Camera-type eye (tissue), 1 donor: Measurements from ENCODE around the gene WTAP. TPM values are rescaled to one million over a fixed set of nuclear protein-coding genes. Genes with fewer than 3 reads are reported as not detected.

Experiments used
- total RNA-seq: library from RNA; depleted of rRNA; stranded (reverse); fragments of >200 nt; gene quantifications from one replicate; pipeline ENCODE4 v1.2.3, GENCODE V29; 2014

Gene WTAP
- 111 TPM for total RNA-seq

DNA sequence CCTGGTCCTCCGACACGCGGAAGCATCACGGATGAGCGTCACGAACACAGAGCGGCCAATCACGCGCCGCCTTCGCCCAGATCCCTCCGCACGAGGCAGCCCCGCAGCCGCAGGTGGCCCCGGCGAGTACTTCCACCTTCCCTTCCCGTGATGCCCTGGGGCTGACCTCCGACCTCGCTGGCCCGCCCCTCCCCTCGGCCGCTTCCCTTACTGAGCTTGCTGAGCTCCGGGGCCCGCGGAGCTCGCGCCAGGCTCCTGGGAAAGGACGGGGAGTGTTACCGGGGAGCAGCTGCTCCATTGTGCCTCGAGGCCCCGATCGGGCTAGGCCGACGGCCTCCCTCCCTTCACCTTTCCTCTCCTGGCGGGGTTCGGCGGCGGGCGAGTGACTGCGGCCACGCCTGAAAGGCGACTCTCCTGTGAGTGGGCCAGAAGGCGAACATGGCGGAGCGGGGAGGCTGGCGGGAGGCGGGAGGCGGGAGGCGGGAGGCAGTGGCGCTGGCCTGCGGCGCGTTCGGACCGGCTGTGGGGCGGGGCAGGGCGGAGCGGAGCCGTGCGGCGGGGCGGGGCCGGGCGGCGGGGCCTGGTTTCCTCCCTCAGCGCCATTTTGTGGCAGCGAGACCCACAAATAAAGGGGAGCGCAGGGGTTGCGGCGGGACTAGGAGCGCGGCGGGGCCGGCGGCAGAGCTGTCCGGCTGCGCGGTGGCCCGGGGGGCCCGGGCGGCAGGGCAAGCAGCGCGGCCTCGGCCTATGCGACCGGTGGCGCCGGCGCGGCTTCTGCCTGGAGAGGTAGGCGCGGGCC, at the start of gene WTAP:
TSS of gene WTAP (plus strand) at position 589 of the 799 bp plus-strand sequence. CDS start 8,760 bp downstream, outside the sequence.

DNA sequence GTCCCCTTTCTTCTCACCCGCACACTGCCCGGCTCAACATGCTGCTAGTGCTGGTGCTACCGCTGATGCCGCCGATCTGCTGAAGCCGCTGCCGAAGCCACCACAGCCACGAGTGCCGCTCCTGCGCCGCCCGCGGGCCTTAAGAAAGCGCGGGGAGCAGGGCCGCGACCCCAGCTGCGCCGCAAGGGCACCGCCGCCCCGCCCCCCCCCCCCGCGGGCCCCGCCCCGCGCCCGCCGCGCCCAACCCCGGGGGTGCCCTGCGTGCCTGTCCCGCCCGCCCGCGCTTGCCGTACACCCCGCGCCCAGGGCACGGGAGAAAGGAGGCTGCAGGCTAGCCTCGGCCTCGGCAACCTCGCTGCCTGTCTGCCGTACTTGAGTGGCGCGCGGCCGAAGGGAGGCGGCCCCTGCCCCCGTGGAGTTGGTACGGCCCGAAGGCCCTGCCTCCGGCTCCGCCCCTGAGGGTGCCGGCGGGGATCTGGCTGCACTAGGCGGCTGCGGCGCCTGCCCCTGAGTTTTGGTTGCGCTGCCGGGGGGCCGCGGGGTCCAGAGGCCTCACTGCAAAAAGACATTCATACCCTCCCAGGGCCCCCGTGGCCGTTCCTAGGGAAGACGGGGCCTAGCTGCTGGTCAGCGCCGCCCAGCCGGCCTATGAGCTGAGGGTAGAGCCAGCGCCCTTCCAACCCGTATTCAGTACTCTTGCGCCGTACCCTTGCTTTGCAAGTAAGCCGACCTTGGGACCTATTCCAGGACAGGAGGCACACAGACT, 34.0 kb upstream of the WTAP start, which contains the start of gene SOD2:
TSS of gene SOD2 (minus strand) at position 114 of the 766 bp plus-strand sequence. CDS start at position 40, 74 bp downstream.

DNA sequence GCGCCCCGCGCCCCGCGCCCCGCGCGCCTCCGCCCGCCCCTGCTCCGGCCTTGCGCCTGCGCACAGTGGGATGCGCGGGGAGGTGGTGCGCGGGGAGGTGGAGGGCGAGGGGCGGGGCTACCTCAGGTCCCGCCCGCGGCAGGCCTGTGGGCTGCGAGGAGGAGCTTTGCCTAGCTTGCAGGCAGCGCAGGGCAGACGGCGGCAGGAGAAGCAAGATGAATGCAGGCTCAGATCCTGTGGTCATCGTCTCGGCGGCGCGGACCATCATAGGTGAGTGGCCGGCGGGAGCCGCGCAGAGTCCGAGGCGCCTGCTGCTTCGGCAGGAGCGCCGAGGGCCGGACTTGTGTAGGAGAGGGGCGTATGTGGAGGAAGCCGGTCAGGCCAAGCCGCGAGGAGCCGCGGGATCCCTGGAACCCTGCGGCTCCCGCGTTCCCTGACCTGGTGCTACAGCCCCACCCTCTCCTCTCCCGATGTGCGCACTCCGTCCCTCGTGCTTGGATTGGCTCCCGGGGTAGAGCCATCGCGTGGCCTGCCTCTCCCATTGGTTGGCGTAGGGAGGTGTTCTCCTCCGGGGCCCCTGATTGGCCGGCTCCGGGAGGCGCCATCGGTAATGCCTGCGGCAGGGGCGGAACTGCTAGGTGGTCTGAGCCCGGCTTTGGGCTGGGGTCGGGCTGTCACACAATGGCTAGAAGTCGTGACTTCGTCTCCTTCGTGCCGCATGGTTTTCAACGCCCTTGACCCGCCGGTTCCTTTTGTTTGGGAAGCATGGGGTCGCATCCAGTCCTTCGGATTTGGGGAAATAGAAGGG, 34.8 kb downstream of the WTAP start, which contains the start of gene ACAT2:
TSS of gene ACAT2 (plus strand) at position 173 of the 808 bp plus-strand sequence. CDS start at position 216, 43 bp downstream.

DNA sequence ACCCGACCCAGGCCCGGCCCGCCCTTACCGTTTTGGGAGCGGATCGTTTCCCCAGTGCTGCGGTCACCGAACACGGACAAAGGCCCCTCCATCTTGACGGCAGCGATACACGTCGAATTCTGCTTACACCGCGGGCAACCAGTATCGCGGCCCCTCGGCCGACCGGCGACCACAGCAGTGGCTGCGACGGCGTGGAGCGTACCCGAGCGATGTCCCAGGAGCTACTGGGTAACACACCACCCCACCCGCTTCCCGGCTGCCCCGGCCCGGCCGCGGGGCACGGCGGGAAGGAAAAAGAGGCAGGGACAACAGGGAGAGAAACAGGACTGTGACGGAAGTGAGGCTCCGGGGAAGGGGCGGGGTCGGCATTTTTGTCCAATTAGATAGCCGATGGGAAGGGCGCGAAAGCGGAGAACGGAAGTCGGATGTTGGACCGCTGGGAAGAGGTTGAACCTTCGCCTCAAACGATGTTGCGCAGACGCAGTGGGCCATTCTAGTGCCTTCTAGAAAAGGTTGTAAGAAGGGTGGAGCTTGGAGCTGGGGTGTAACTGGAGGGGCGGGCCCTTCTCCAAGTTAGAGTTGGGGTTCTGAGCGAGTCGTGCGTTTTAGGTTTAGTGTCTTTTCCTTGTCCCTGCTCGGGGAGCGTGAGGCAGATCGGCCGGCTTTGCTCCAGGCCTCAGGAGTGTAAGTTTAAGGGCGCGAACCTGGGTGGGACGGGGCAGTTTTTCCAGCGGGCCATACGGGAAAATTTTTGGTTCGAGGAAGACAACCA, 62.3 kb downstream of the WTAP start, which contains the start of gene TCP1:
TSS of gene TCP1 (minus strand) at position 226 of the 772 bp plus-strand sequence. CDS start at position 92, 134 bp downstream.

DNA sequence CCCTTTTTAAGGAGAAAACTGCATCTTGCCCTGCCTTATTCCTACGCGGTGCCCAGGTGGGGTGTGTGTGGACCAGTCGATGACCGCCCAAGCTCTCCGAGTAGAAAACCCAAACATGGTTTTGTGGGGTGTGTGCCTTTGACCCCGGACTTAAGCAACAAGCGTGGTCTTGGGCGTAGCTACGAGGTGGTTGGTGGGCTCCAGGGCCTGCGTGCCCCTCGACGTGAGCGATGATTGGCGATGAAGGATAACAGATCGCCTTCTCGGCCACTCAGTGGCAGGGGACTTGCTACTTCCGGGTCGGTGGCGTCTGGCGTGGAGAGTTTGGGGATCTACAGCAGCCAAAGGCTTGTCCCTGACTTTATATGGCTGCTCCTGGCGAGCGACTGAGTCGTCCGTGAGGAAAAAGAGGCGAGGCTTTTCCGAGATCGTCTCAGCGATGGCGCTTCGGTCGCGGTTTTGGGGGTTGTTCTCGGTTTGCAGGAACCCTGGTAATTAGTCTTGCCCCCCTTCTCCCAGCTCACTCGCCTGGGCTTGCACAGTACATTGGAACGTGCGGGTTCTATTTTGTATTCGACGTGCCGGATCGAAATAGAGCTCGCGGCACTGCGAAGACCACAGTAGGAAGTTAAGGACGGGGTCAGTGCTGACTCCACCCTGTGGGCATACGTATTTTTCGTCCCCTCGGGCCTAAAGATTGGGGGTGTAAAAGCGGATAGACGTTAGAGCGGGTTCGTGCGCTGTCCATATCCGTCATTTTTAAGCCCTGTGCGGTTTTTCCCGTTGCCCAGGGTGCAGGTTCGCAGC, 63.0 kb downstream of the WTAP start, which contains the start of gene MRPL18:
TSS of gene MRPL18 (plus strand) at position 319 of the 807 bp plus-strand sequence. CDS start at position 440, 121 bp downstream.

DNA sequence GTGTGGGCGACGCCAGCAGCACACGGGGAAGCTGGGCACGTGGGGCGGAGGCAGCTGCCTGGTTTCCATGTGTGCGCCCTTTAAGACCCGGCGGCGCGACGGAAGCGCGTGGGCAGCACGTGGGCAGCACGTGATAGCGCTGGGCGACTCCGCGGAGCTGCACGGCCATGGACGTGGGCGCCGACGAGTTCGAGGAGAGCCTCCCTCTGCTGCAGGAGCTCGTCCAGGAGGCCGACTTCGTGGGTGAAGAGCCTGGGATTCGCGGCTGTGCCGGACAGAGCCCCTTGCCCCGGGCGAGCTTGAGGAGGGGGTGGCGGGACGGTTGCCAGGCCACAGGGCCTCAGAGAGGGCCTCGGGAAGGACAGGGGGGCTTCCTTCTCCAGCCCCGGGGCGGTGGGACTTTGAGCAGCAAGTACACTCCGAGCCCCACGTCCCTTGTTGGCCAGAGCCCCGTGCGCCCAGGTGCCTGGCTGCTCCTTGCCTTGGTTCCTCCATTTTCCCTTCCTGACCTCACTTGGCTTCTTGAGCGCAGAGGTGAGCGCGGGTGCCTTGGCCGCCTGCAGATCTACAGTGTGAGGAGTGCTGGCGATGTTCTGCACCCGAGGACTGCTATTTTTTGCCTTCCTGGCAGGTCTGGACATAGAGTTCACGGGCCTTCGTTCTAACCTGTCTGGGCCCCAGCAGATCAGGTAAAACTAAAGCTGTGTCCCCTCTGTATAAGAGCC, 73.0 kb downstream of the WTAP start, which contains the start of gene PNLDC1:
TSS of gene PNLDC1 (plus strand) at position 136 of the 725 bp plus-strand sequence. CDS start at position 168, 32 bp downstream.

Other genes starting within 250 kb of the WTAP start
- gene SOD2, start 34.3 kb upstream of the WTAP start, total RNA-seq = 126 TPM
- 16.2 TPM for gene ACAT2, start 34.5 kb downstream of the WTAP start, total RNA-seq
- 163 TPM for gene TCP1, start 62.1 kb downstream of the WTAP start, total RNA-seq
- 47.7 TPM for gene MRPL18, start 63.0 kb downstream of the WTAP start, total RNA-seq
- gene PNLDC1, start 72.8 kb downstream of the WTAP start, total RNA-seq = 0.49 TPM
- 0.05 TPM for gene MAS1, start 163.5 kb downstream of the WTAP start, total RNA-seq
- gene IGF2R, start 241.6 kb downstream of the WTAP start, total RNA-seq = 94.5 TPM